Measurements from ENCODE around the gene TBX19. TPM values are rescaled to one million over a fixed set of nuclear protein-coding genes. Genes with fewer than 3 reads are reported as not detected.
A peak's percentile ranks its signal among the peaks of the same experiment; 100 is the strongest.

Gene TBX19
- total RNA-seq, 1 experiment from 2014 or later, result 1.2 TPM

GRCh38 chr1:168345939-168346338, 65.3 kb downstream of the TBX19 start (continued):
- TF ChIP-seq, protein P1, sequence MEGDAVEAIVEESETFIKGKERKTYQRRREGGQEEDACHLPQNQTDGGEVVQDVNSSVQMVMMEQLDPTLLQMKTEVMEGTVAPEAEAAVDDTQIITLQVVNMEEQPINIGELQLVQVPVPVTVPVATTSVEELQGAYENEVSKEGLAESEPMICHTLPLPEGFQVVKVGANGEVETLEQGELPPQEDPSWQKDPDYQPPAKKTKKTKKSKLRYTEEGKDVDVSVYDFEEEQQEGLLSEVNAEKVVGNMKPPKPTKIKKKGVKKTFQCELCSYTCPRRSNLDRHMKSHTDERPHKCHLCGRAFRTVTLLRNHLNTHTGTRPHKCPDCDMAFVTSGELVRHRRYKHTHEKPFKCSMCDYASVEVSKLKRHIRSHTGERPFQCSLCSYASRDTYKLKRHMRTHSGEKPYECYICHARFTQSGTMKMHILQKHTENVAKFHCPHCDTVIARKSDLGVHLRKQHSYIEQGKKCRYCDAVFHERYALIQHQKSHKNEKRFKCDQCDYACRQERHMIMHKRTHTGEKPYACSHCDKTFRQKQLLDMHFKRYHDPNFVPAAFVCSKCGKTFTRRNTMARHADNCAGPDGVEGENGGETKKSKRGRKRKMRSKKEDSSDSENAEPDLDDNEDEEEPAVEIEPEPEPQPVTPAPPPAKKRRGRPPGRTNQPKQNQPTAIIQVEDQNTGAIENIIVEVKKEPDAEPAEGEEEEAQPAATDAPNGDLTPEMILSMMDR (IDR thresholded peaks at IDR 0.05), result no peak
- TF ChIP-seq E2F4 (CRISPR knock-in tag; IDR thresholded peaks at IDR 0.05; ENCODE audit: borderline replicate concordance, low read depth), result no peak

DNA sequence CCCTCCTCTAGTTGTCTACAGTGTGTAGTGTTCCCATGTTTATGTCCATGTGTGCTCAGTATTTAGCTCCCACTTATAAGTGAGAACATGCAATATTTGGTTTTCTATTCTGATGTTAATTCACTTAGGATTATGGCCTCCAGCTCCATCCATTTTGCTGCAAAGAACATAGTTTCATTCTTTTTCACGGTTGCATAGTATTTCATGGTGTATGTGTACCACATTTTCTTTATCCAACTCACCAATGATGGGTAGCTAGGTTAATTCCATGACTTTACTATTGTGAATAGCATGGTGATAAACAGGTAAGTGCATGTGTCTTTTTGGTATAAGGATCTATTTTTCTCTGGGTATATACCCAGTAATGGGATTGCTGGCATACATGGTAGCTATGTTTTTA, 67.0 kb downstream of the TBX19 start:
- no peak overlapping the region for H3K27ac Mint-ChIP-seq
- no peaks in the 10 kb centered on the region for H3K27me3 Mint-ChIP-seq (ENCODE audit: low read depth)
- no peak for ATAC-seq
- DNase-seq (ENCODE audit: low spot score), result no peak
- H3K9me3 Mint-ChIP-seq, result peaks cover 9% of the 10 kb centered on the region
- no peak overlapping the region for H3K4me3 Mint-ChIP-seq
- H3K4me1 Mint-ChIP-seq, result peaks cover 3% of the 10 kb centered on the region; the same call in 1 of the 2 replicates
- TF ChIP-seq GTF2I (CRISPR knock-in tag; conservative IDR thresholded peaks at IDR 0.05) (0 out of 2 replicates have a peak, but pooled peaks have one; percentile 17), MYBL2 (CRISPR knock-in tag; IDR thresholded peaks at IDR 0.05) (no peak), NFATC4 (CRISPR knock-in tag; IDR thresholded peaks at IDR 0.05) (no peak), PREB (CRISPR knock-in tag; IDR thresholded peaks at IDR 0.05; ENCODE audit: borderline replicate concordance) (no peak), ZSCAN18 (CRISPR knock-in tag; IDR thresholded peaks at IDR 0.05) (no peak), NFE2L1 (CRISPR knock-in tag; IDR thresholded peaks at IDR 0.05) (no peak)
- TF ChIP-seq, protein P2, sequence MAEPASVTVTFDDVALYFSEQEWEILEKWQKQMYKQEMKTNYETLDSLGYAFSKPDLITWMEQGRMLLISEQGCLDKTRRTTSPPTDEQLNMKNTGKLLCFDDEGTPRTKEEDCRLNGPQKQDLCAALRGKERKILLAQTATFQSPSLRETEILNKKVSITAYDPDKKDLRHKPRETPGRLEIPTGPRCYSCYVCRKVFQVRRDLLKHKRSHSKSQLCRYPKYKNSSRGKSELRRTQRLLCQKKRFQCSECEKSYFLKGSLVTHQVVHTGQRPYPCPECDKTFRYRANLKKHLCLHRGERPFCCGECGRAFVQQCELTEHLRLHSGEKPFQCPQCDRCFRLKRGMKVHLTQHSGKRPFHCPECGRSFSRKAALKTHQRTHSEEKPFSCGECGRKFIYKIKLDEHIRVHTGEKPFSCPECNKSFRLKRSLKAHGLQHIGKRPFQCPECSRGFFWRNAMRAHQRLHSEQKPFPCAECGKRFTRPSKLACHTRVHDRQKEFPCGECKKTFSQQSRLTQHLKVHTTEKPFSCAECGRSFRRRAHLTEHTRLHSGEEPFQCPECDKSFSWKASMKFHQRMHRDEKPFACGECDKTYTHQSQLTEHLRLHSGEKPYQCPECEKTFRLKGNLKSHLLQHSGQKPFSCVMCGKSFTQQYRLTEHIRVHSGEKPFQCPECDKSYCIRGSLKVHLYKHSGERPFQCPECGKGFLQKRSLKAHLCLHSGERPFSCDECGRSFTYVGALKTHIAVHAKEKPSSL (CRISPR knock-in tag; conservative IDR thresholded peaks at IDR 0.05), result no peak
- TF ChIP-seq, protein P3, sequence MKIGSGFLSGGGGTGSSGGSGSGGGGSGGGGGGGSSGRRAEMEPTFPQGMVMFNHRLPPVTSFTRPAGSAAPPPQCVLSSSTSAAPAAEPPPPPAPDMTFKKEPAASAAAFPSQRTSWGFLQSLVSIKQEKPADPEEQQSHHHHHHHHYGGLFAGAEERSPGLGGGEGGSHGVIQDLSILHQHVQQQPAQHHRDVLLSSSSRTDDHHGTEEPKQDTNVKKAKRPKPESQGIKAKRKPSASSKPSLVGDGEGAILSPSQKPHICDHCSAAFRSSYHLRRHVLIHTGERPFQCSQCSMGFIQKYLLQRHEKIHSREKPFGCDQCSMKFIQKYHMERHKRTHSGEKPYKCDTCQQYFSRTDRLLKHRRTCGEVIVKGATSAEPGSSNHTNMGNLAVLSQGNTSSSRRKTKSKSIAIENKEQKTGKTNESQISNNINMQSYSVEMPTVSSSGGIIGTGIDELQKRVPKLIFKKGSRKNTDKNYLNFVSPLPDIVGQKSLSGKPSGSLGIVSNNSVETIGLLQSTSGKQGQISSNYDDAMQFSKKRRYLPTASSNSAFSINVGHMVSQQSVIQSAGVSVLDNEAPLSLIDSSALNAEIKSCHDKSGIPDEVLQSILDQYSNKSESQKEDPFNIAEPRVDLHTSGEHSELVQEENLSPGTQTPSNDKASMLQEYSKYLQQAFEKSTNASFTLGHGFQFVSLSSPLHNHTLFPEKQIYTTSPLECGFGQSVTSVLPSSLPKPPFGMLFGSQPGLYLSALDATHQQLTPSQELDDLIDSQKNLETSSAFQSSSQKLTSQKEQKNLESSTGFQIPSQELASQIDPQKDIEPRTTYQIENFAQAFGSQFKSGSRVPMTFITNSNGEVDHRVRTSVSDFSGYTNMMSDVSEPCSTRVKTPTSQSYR (CRISPR knock-in tag; IDR thresholded peaks at IDR 0.05), result no peak
- ChIA-PET CTCF (interaction anchor here (1.4 kb wide), 1 partner anchor 256 kb away, joined by 3 read pairs; no protein-coding TSS in a partner anchor), POLR2A (no interaction called here)
- no peaks in the 10 kb centered on the region for H3K36me3 Mint-ChIP-seq

- no peak for ATAC-seq
- no peaks in the 10 kb centered on the region for H3K4me1 Mint-ChIP-seq
- no peak overlapping the region for H3K27ac Mint-ChIP-seq
- POLR2A ChIA-PET, result no interaction called here
- peaks cover 9% of the 10 kb centered on the region for H3K9me3 Mint-ChIP-seq
- CTCF ChIA-PET, result interaction anchor here (0.7 to 1.4 kb wide), 2 partner anchors 255 to 723 kb away, joined by 3 read pairs; no protein-coding TSS in a partner anchor
- no peaks in the 10 kb centered on the region for H3K36me3 Mint-ChIP-seq
- H3K4me3 Mint-ChIP-seq, result no peak overlapping the region
- no peak for DNase-seq (ENCODE audit: low spot score)
- H3K27me3 Mint-ChIP-seq (ENCODE audit: low read depth), result no peaks in the 10 kb centered on the region
- TF ChIP-seq ATF3 (CRISPR knock-in tag; conservative IDR thresholded peaks at IDR 0.05) (no peak), ELF4 (CRISPR knock-in tag; IDR thresholded peaks at IDR 0.05; ENCODE audit: low read depth) (no peak), ZNF121 (CRISPR knock-in tag; IDR thresholded peaks at IDR 0.05) (no peak), E2F5 (CRISPR knock-in tag; IDR thresholded peaks at IDR 0.05) (no peak), CDX4 (CRISPR knock-in tag; IDR thresholded peaks at IDR 0.05; ENCODE audit: borderline replicate concordance) (no peak), NR3C1 (CRISPR knock-in tag; conservative IDR thresholded peaks at IDR 0.05; ENCODE audit: low read depth) (no peak)
- TF ChIP-seq, protein P2 (CRISPR knock-in tag; conservative IDR thresholded peaks at IDR 0.05), result no peak
Measured at GRCh38 chr1:168348146-168348709, 67.6 kb downstream of the TBX19 start.
